DMS79 (cell line): ENCODE measurements around the gene ATG7.
"Not testable (repeated sequence)": the region's sequence is repeated elsewhere in the genome, so short reads cannot be mapped to it uniquely, and the experiment has no call there.

Experiments
- DNase-seq: peaks from one replicate; lab custom pipeline; 2025; lab: John Stamatoyannopoulos, UW

ATG7 gene

DNA sequence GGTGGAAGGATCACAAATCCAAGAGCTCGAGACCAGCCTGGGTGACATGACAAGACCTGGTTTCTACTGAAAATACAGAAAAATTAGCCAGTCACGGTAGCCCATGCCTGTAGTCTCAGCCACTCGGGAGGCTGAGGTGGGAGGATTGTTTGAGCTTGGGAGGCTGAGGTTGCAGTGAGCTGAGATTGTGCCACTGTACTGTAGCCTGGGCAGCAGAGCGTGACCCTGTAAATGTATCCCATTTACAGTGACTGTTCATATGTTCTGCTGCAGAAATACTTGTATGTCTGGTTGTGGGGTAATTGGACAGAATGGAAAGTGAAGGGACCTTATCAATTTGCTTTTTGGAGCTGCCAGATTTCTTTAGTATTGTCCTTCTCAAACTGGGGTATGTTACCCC is 24.9 kb downstream of the ATG7 start:
- DNase-seq = no peak

DNA sequence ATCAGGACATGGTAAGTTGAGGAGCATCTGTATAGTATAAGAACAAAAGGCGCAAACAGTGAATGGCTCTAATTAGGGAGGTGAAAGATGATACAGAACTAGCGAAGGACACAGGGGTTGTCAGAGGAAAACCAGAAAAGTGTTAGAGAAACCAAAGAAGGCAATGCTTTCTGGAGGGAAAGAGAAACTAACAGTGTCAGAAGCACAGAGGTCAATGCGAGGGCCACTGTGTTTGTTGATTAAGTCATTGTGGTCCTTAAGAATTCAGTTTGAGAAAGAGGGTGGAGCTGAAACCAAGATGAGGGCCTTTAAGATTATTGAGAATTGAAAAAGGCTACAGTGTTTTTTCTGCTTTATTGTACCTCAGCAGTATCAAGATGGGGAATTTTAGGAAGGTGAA is 28.8 kb downstream of the ATG7 start:
- DNase-seq = no peak

- no peak for DNase-seq
These were observed 30.2 kb downstream of the ATG7 start for GRCh38 chr3:11302444-11302843.

GRCh38 chr3:11304175-11304574 is 32.0 kb downstream of the ATG7 start:
- no peak for DNase-seq

GRCh38 chr3:11305509-11305908 is 33.3 kb downstream of the ATG7 start:
- no peak for DNase-seq

DNA sequence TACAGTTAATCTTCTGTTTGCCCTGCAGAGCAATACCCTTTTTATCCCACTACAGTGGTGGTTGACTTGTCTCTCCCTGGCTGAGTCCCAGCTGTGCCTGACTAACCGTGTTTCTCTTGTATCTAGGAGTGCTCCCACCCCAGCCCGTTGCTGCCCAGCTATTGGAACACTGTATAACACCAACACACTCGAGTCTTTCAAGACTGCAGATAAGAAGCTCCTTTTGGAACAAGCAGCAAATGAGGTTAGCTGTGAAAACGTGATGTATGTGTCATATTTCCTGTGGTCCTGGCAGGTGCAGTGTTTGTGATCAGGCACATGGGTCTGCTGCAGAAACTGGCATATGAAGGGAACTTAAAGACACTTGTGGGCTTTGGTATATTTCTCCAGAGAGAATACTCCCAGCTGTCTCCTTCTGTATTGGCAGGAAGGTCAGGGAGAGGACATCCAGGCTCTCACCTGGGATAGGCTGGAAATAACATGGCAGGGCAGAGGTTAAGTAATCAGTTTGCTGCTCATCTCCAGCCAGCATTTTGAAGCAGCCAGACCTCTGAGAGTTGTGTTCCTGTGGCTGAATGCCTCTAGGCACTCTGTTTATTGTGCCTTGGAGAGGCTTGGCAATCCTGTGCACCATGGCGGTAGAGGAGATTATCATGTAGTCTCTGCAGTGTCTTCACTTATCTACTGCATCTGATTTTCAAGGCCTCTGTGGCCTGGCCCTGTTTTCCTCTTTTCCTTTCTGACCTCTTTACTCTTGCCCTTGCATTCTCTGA is 34.8 kb downstream of the ATG7 start:
- no peak for DNase-seq

DNA sequence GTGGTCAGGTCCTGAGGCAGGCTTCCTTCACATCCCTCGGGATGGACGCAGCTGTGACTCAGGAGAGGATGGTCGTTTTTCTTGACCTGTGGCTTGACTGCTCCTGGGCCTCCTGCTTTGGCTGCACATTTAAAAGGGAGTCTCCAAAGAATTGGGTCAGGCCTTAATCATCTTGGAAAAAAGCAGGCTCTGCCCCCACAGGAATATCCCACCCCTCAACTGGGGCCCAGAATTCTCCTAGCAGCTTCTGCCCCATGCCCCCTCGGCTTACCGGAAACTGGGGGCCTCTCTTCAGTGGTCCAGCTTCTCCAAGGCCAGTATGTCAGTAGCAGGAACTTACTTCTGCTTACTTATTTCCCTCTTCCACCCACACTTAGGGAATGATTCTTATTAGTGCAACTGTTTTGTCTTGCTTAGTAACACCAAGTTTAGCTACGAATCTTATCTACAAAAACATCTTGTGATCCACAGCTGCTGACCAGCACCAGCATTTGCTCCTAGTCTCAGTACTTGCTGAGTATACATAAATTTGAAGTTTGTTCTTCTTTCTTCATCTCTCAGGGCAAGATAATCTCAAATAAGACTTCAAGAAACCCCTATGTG is 35.7 kb downstream of the ATG7 start:
- no peak for DNase-seq

DNA sequence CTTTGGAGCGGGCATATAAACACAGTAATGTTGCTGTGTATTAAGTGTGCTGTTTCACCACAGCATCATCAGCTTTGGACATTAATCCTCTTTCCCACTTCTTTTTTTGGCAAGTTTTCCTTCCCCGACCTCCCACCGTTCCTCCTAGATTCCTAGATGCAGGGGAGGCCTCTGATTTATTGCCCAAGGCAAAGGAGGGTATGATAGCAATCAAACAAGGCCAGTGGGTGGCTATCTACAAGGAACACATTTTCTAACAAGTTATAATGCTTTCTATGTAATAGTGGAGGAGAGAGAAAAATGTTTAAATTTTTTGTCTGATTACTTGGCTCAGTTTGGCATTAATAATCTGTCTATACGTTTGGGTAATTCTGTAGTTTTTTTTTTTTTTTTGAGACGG is 38.1 kb downstream of the ATG7 start:
- DNase-seq = no peak

DNA sequence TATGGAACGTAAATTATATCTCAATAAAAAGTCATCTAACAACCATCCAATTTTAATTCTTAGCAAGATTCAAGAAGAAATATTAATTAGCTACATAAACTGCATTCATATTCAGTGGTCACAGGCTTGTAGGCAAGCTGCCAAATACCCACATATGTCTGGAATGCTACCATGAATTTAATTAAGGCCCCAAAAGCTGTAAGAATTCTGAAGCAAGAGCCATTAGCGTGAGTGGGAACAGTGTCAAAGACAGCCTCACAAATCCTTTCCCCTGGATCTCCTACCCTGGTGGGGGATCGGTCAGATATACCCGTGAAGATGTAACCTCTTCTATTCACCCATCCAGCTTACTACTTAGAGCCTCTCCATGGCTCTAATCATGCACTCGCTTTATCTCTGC is 40.0 kb downstream of the ATG7 start:
- DNase-seq = no peak

- no peak for DNase-seq
These were observed 45.1 kb downstream of the ATG7 start for GRCh38 chr3:11317300-11317699.

DNA sequence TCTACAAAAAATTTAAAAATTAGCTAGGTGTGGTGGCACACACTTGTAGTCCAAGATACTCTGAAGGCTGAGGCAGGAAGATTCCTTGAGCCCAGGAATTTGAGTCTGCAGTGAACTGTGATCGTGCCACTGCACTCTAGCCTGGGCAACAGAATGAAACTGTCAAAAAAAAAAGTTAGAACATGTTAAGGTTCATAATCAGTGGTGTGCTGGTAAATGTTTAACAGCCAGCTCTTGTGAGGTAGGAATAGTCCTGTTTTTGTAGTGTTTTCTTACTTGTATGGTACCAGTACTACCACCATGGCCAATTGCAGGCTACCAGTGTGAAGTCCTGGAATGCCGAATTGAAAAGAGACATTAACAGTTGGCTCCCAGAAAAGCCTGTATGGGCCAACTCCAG is 50.7 kb downstream of the ATG7 start:
- no peak for DNase-seq

DNA sequence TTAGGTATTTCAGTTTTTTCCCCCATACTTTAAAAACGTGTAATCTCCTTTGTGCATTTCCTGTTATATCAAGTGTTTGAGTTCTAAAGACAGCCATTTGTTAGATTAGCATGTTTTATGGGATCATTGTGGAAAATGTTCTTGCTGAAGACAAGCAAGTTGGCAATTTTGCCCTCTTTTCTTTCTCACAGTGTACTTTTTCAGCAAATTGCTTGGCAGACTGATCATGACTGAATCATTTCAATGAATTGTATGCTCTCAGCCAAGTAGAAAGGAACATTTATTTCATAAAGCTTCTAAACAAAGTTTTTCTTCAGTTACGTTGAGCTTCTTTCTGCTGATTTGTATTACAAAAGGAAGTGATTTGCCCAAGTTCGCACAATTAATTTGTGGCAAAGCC is 51.6 kb downstream of the ATG7 start:
- DNase-seq = no peak

DNA sequence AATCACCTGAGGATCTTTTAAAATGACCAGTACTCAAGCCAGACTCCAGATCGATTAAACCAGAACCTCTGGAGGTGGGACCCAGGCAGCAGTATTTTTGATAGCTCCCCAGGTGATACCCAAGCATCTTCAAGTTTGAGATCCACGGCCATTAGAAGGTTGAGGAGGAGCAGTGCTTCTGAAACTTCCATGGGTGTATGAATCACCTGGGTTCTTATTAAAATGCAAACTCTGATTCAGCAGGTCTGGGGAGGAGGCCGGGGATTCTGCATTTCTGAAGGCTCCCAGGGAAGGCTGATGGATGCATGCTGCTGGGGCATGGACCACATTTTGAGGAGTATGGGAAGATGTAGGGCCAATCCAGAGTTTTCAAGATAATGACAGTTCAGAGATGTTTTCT is 55.4 kb downstream of the ATG7 start:
- DNase-seq = no peak

- no peak for DNase-seq
These were observed 56.2 kb downstream of the ATG7 start for GRCh38 chr3:11328196-11328945.

DNA sequence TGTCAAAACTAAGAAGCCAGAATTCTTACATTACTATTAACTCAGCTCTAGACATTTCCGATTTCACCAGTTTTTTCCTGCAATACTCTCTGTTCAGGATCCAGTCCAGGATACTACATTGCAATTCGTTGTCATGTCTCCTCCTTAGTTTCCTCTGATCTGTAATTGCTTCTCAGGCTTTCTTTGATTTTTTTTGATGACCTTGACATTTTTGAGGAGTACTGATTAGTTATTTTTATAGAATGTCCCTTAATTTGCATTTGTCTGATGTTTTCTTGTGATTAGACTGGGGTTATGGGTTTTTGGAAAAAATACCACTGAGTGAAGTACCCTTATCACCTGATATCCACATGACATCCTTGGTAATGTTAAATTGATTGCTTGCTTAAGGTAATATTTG is 57.6 kb downstream of the ATG7 start:
- DNase-seq = no peak

DNA sequence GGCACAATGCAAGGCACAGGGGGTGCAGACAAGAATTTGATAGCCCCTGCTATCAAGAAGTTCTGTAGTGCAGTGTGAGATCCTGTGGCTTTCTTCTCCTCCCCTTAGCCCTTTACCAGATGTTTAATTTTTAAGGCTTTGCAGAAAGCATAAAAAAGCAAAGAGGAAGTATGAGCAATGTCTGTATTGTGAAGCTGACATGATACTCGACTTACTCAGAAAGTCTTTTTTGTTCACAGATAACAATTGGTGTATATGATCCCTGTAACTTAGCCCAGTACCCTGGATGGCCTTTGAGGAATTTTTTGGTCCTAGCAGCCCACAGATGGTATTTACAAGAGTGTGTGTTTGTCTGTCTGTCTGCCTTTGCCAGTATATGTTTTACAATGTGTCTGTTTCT is 58.9 kb downstream of the ATG7 start:
- no peak for DNase-seq

- DNase-seq = no peak
These were observed 62.9 kb downstream of the ATG7 start for GRCh38 chr3:11335056-11335608.

DNA sequence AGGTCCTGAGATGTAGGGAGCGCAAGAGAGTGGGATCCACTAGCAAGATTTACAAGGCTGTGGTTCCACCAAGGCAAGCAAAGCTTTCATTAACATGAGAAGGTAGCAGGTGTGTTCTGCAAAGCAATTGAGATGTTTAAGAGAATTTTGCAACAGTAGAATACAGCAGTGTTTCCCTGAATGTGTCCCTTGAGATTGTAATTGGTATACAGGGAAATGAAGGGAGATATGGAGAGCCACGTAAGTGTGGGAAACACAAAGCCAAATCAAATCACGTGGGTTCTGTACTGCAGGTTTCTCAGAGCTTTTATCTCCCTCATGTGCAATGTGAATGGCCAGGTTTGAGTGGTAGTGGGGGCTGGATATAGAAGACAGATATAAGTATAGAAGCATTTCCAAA is 67.3 kb downstream of the ATG7 start:
- DNase-seq = no peak

DNA sequence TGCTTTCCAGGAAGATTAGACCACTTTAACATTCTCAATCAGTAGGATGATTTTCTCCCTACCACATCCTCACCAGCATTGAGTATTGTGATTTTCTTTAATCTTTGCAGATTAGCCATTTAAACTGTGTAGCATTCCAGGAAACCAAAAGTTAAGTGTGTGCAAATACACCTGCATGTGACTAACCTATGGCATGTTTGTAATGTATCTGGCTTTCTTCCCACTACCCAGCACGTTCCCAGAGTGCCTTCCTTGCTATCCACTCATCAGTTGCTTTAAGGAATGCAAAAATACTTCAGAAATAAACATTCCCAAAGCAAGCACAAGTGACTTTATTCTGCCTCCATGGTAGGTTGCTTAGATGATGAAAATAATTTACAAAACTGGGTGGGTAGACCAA is 74.2 kb downstream of the ATG7 start:
- DNase-seq = no peak

DNA sequence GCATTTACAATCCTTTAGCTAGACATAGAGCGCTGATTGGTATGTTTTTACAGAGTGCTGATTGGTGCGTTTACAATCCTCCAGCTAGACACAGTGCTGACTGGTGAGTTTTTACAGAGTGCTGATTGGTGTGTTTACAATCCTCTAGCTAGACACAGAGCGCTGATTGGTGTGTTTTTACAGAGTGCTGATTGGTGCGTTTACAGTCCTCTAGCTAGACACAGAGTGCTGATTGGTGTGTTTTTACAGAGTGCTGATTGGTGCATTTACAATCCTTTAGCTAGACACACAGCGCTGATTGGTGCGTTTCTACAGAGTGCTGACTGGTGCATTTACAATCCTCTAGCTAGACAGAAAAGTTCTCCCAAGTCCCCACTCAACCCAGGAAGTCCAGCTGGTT is 76.7 kb downstream of the ATG7 start:
- not testable (repeated sequence) for DNase-seq

DNA sequence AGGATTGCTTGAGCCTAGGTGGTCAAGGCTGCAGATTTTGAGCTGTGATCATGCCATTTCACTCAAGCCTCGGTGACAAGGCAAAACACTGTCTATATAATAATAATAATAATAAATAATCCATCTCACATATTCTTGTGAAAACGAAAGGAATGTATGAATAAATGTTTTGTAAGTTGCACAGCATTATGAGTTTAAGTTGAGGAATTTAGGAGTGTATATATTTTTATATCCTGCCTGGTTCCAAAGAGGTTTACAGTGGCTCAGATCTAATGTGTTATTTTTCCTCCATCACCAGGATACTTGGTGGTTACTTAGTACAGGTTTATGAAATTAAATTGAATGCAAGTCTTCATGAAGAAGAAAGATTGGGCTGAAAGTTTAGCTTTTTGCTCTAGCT is 77.2 kb downstream of the ATG7 start:
- no peak for DNase-seq

DNA sequence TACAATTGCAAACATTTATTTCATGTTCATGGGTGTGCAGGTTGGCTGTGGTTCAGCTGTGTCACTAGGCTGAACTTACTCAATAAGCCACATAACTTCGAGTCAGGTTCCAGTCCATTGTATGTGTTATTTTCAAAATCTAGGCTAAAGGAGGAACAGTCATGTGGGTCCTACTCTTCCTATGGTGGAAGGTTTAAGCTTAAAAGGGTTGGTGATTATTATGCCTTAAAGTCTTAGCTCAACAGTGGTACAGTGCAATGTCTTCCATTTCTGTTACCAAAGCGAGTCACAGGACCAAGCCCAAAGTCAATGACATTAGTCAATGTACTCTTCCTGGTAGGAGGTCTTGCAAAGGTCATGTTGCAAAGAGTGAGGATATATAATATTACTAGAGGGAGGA is 78.2 kb downstream of the ATG7 start:
- DNase-seq = no peak

DNA sequence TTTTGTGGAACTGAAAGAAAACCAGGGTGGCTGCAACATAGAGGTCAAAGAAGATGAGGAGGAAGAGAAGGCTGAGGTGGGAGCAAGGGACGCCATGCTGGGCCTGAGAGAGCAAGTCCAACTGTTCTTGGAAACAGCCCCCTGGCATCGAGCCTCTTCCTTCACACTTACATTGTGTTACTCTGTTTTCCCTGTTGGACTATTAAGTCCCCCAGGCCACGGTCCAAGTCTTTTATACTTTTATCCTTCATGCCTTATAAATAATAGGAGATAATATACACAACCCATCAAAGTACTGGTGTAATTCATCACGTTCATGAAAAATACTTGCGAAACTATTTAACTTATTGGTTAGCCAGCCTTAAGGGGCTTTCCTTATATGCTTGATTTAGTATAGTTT is 79.3 kb downstream of the ATG7 start:
- no peak for DNase-seq
